ENCODE results near the gene ABHD15.

ABHD15 gene

DNA sequence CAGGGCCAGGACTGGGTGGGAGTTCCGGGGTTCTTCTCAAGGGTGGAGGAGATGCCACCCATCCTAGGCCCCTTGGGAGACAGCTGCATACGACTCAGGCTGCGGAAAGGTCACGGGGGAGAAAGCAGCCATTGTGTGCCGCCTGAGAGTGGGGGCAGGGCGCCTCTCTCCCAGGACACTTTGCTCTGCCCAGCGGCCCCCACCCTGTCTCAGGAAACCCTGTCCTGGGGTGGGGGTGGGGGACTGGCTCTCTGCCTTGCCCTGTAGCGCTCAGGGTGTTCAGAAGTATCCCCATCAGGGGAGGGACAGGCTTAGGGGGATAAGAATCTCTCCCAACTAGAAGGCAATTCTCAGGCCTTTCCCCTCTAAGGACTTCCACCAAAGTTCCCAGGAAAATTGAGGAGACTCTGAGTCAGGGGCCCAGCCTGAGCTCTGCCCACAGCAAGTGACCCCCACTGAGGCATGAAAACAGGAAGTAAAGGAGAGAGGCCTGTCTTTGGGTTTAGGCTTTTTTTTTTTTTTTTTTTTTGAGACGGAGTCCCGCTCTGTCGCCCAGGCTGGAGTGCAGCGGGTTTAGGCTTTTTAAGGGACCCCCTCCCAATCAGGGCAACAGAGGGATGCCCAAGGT lies 17.7 kb upstream of the ABHD15 start:
- TF ChIP-seq NFRKB (IDR thresholded peaks at IDR 0.05): no peak
- TF ChIP-seq LEF1 (IDR thresholded peaks at IDR 0.05; ENCODE audit: borderline replicate concordance): no peak
- no peak for TF ChIP-seq ARNT (IDR thresholded peaks at IDR 0.05)
- TF ChIP-seq FOXK2 (IDR thresholded peaks at IDR 0.05): no peak
- no peak for TF ChIP-seq SUZ12 (IDR thresholded peaks at IDR 0.05)
- TF ChIP-seq BHLHE40 (IDR thresholded peaks at IDR 0.05; ENCODE audit: borderline replicate concordance): no peak
- TF ChIP-seq ELF4 (IDR thresholded peaks at IDR 0.05): no peak
- no peak for TF ChIP-seq CTBP1 (IDR thresholded peaks at IDR 0.05; ENCODE audit: borderline replicate concordance)
- TF ChIP-seq, protein P1, sequence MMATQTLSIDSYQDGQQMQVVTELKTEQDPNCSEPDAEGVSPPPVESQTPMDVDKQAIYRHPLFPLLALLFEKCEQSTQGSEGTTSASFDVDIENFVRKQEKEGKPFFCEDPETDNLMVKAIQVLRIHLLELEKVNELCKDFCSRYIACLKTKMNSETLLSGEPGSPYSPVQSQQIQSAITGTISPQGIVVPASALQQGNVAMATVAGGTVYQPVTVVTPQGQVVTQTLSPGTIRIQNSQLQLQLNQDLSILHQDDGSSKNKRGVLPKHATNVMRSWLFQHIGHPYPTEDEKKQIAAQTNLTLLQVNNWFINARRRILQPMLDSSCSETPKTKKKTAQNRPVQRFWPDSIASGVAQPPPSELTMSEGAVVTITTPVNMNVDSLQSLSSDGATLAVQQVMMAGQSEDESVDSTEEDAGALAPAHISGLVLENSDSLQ (IDR thresholded peaks at IDR 0.05): no peak
- TF ChIP-seq L3MBTL2 (conservative IDR thresholded peaks at IDR 0.05): no peak
- TF ChIP-seq TARDBP (IDR thresholded peaks at IDR 0.05): no peak
- DNase-seq (ENCODE audit: extremely low spot score): no peak
- POLR2A ChIA-PET: interaction anchor here (1.0 kb wide), 1 partner anchor 8 kb away, joined by 7 read pairs; the partner anchor contains the start of gene ANKRD13B
- CTCF ChIA-PET: no interaction called here

DNA sequence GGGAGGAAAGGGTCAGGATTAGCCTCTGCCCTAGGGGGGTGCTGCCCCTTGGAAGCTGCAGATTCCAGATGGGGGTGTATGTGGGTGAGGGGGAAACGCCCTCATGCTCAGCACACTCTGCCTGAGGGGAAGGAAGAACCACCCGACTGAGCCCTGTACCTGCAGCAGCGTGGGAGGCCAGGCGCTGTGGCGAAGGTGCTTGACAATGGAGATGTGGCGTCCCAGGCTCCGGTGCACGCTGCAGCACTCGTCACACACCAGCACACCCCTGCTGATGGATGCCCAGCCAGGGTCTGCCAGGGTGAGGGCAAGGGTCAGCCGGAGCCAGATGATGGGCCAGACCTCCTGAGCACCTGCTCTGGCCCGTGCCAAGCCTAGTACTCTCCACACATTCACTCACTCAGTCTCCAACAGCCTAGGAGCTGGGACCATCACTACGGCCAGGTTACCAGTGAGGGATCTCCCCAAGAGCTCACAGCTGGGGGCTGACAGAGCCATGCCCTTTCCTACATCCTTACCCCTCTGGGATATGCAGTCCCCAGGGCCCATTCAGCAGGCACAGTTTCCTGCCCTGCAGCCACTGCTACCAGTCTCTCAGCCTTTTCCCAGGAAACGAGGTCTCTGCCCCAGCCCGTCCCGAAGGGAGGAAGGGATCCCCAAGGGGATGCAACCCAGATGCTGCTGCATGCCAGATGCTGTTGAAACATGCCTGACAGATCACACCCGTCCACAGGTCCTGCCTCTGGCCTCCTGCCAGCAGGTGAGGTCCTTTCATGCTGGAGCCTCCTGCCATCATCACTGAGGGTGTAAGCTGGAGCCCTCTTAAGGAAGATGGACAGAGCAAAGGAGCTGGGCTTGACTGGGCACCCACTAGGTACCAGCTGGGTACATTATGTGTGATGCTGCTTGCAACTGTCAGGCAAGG lies 16.7 kb upstream of the ABHD15 start:
- CTCF ChIA-PET: no interaction called here
- no peak for DNase-seq (ENCODE audit: extremely low spot score)
- POLR2A ChIA-PET: interaction anchor here (1.0 to 3.0 kb wide), 2 partner anchors 9 kb away, joined by 7 to 14 read pairs; partner anchors contain the start of gene ANKRD13B
- TF ChIP-seq CTBP1 (IDR thresholded peaks at IDR 0.05; ENCODE audit: borderline replicate concordance) (no peak), ELF4 (IDR thresholded peaks at IDR 0.05) (no peak), HDGF (IDR thresholded peaks at IDR 0.05; ENCODE audit: borderline replicate concordance) (no peak), TARDBP (IDR thresholded peaks at IDR 0.05) (no peak), ZNF384 (IDR thresholded peaks at IDR 0.05) (no peak), FOXA1 (IDR thresholded peaks at IDR 0.05) (no peak)

DNA sequence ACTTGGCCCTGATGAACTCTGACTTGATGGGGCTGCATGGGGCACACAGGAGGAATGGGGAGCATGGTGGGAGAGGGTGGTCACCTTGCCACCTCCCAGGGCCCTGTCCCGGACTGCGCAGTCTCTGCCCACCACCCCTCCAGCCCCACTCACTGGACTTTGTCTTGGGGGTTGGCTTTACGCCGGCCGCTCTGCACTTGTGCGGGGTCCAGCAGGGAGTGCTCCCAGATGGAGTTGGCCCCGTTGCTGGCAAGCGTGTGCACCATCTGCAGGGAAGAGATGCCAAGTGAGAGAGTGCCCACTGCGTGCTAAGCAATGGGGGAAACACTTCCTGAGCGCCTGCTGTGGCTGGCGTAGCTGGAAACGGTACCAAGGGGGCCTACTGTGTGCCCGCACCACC lies 15.9 kb upstream of the ABHD15 start:
- TF ChIP-seq ARNT (IDR thresholded peaks at IDR 0.05) (no peak), FOXA1 (IDR thresholded peaks at IDR 0.05) (no peak), LEF1 (IDR thresholded peaks at IDR 0.05; ENCODE audit: borderline replicate concordance) (no peak), NFRKB (IDR thresholded peaks at IDR 0.05) (no peak), HDGF (IDR thresholded peaks at IDR 0.05; ENCODE audit: borderline replicate concordance) (no peak), SP1 (IDR thresholded peaks at IDR 0.05) (no peak), FOXM1 (IDR thresholded peaks at IDR 0.05; ENCODE audit: borderline replicate concordance) (no peak), ZNF384 (IDR thresholded peaks at IDR 0.05) (no peak), L3MBTL2 (conservative IDR thresholded peaks at IDR 0.05) (no peak), BHLHE40 (IDR thresholded peaks at IDR 0.05; ENCODE audit: borderline replicate concordance) (no peak), ELF4 (IDR thresholded peaks at IDR 0.05) (no peak), SUZ12 (IDR thresholded peaks at IDR 0.05) (no peak), FOXK2 (IDR thresholded peaks at IDR 0.05) (no peak), TARDBP (IDR thresholded peaks at IDR 0.05) (no peak)
- TF ChIP-seq, protein P1 (IDR thresholded peaks at IDR 0.05): no peak
- no peak for DNase-seq (ENCODE audit: extremely low spot score)
- ChIA-PET POLR2A (interaction anchor here (3.0 kb wide), 1 partner anchor 10 kb away, joined by 14 read pairs; the partner anchor contains the start of gene ANKRD13B), CTCF (interaction anchor here (4.1 kb wide), 1 partner anchor 9 kb away, joined by 26 read pairs; the partner anchor contains the start of gene ANKRD13B)

DNA sequence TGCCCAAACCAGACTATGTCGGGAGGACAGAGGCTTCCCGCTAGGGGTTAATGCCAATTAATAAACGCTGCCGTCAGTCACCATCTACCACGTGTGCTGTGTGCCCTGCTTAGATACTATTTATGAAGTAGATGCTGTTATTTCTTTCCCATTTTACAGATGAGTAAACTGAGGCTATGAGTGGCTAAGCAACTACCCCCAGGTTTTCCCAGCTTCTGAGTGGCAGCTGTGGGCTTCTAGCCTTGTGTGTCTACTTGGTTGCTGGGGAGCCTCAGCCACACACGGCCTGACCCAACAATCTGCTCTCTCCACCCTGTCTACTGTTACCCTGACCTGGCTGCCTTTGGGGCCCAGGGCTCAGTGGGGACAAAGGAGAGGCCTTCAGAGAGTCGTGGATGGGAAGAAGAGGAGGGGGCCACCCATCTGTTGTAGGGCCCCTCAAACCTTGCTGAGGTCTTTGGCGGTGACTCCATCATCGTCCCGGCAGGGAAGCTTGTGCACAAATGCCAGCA lies 15.5 kb upstream of the ABHD15 start:
- POLR2A ChIA-PET: interaction anchor here (1.7 to 3.0 kb wide), 3 partner anchors 8 to 13 kb away, joined by 9 to 14 read pairs (median 11); partner anchors contain the start of genes ANKRD13B and TP53I13
- no peak for DNase-seq (ENCODE audit: extremely low spot score)
- TF ChIP-seq SUZ12 (IDR thresholded peaks at IDR 0.05): no peak
- TF ChIP-seq ARNT (IDR thresholded peaks at IDR 0.05): no peak
- no peak for TF ChIP-seq LEF1 (IDR thresholded peaks at IDR 0.05; ENCODE audit: borderline replicate concordance)
- no peak for TF ChIP-seq ZNF384 (IDR thresholded peaks at IDR 0.05)
- no peak for TF ChIP-seq HDGF (IDR thresholded peaks at IDR 0.05; ENCODE audit: borderline replicate concordance)
- TF ChIP-seq FOXK2 (IDR thresholded peaks at IDR 0.05): no peak
- CTCF ChIA-PET: interaction anchor here (4.1 kb wide), 1 partner anchor 10 kb away, joined by 26 read pairs; the partner anchor contains the start of gene ANKRD13B

DNA sequence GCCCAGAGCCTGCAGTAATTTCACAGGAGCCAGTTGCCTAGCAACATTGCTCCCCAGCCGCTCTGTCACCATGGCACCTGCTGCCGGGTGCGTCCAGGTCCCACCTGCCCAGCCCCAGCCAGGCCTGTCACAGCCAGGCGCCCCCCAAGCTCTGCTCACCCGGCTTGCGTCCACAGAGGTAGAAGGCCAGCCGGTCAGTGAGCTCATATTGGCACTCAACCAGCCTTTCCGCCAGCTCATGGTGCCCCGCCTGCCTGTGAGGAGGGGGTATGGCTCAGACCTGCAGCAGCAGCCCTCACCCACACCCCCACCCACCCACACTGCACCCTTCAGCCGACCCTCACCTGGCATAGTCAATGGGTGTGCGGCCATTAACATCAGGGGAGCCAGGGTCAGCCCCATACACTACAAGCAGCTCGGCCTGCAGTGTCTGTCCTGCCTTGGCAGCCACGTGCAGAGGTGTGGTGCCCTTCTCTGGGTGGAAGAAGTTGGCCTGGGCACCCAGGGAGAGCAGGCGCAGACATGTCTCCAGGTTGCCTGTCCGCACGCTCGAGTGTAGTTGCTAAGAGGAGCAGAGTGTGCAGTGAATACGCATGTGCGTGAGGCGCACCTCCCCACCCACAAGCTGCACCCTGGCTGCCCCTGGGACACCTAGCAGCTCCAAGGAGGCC lies 14.9 kb upstream of the ABHD15 start:
- DNase-seq (ENCODE audit: extremely low spot score): no peak
- ChIA-PET CTCF (interaction anchor here (0.9 to 4.1 kb wide), 7 partner anchors 10 to 197 kb away, joined by 3 to 26 read pairs (median 4); partner anchors contain the start of gene ANKRD13B), POLR2A (interaction anchor here (1.2 to 3.0 kb wide), 4 partner anchors 9 to 13 kb away, joined by 3 to 14 read pairs (median 10); partner anchors contain the start of genes ANKRD13B and TP53I13)
- TF ChIP-seq FOXK2 (IDR thresholded peaks at IDR 0.05) (no peak), SUZ12 (IDR thresholded peaks at IDR 0.05) (no peak), LEF1 (IDR thresholded peaks at IDR 0.05; ENCODE audit: borderline replicate concordance) (no peak), CTBP1 (IDR thresholded peaks at IDR 0.05; ENCODE audit: borderline replicate concordance) (no peak), ZNF384 (IDR thresholded peaks at IDR 0.05) (no peak), BHLHE40 (IDR thresholded peaks at IDR 0.05; ENCODE audit: borderline replicate concordance) (no peak), FOXA1 (IDR thresholded peaks at IDR 0.05) (no peak), SP1 (IDR thresholded peaks at IDR 0.05) (no peak)

Data from HEK293T (cell line).